OCI-LY7 (cell line): ENCODE measurements around the gene FLVCR2. TPM values are rescaled to one million over a fixed set of nuclear protein-coding genes. Genes with fewer than 3 reads are reported as not detected.

Experiments used
- BruUV-seq: library from RNA; stranded (reverse); fragments of 400-500 nt; replicated peaks from 2 replicates; lab custom pipeline; 2021; lab: Mats Ljungman, UMichigan
- CTCF ChIA-PET: fragments of 300-600 bp; sonication (Branson Sonifier 250); formaldehyde crosslinking; loops from one replicate; lab custom pipeline; 2022; ENCODE audit warnings: antibody characterized with exemption; ENCODE audit not compliant: unreplicated experiment; lab: Charles Lee
- POLR2A ChIA-PET: fragments of 300-600 bp; sonication (Branson Sonifier 250); formaldehyde crosslinking; loops from one replicate; lab custom pipeline; 2022; ENCODE audit warnings: antibody characterized with exemption; lab: Charles Lee
- DNase-seq: peaks from one replicate; pipeline ENCODE4 v3.0.0-alpha.2; 2015; ENCODE audit warnings: low spot score
- H2AFZ ChIP-seq: fragments of 200-600 bp; sonication (generic), shearing (Covaris generic); 2 replicates; pipeline ENCODE4 v1.6.1; 2014; ENCODE audit warnings: mild to moderate bottlenecking, antibody characterized with exemption, low read length, moderate library complexity
- H3K27ac ChIP-seq: fragments of 200-600 bp; sonication (generic); 2 replicates; pipeline ENCODE4 v1.5.1; 2014; ENCODE audit warnings: mixed run types, low read depth, mild to moderate bottlenecking, moderate library complexity, low read length, inconsistent platforms; ENCODE audit not compliant: poor library complexity, severe bottlenecking
- H3K36me3 ChIP-seq: fragments of 200-600 bp; sonication (generic); 2 replicates; pipeline ENCODE4 v1.6.1; 2014; ENCODE audit warnings: mild to moderate bottlenecking, antibody characterized with exemption, low read length, moderate library complexity, mixed read lengths; ENCODE audit not compliant: insufficient read depth
- H3K4me1 ChIP-seq: fragments of 200-600 bp; sonication (generic); 2 replicates; pipeline ENCODE4 v1.5.1; 2014; ENCODE audit warnings: mild to moderate bottlenecking, low read length; ENCODE audit not compliant: insufficient read depth, poor library complexity, severe bottlenecking
- H3K4me2 ChIP-seq: fragments of 200-600 bp; sonication (generic); 2 replicates; pipeline ENCODE4 v1.6.1; 2014; ENCODE audit warnings: mild to moderate bottlenecking, low read length
- H3K4me3 ChIP-seq: fragments of 200-600 bp; sonication (generic); 2 replicates; pipeline ENCODE4 v1.5.1; 2014; ENCODE audit warnings: mild to moderate bottlenecking, low read depth, low read length; ENCODE audit not compliant: poor library complexity, severe bottlenecking
- H3K79me2 ChIP-seq: fragments of 200-600 bp; sonication (generic); 2 replicates; pipeline ENCODE4 v1.6.1; 2016; ENCODE audit warnings: low read depth, mild to moderate bottlenecking, low read length, moderate library complexity, mixed read lengths; ENCODE audit not compliant: insufficient read depth
- H3K9me2 ChIP-seq: fragments of 200-600 bp; sonication (generic); 2 replicates; pipeline ENCODE4 v1.6.1; 2016; ENCODE audit warnings: mild to moderate bottlenecking, low read length, mixed read lengths; ENCODE audit not compliant: insufficient read depth
- H3K9me3 ChIP-seq: fragments of 200-600 bp; sonication (generic); 2 replicates; pipeline ENCODE4 v1.6.1; 2014; ENCODE audit warnings: mild to moderate bottlenecking, mixed run types, low read length, mixed read lengths
- H4K20me1 ChIP-seq: fragments of 200-600 bp; sonication (generic); 2 replicates; pipeline ENCODE4 v1.6.1; 2014; ENCODE audit warnings: mild to moderate bottlenecking, antibody characterized with exemption, low read length, moderate library complexity, mixed read lengths; ENCODE audit not compliant: insufficient read depth
- CTCF ChIP-seq: fragments of 200-600 bp; sonication (generic); conservative IDR thresholded peaks from 2 replicates; pipeline ENCODE4 v1.5.1; 2014; ENCODE audit warnings: mild to moderate bottlenecking, antibody characterized with exemption, low read length, moderate library complexity, mixed read lengths
- EZH2phosphoT487 ChIP-seq: fragments of 200-600 bp; sonication (generic); IDR thresholded peaks from 2 replicates; pipeline ENCODE4 v1.6.1; 2018; ENCODE audit warnings: low read depth, borderline replicate concordance, mild to moderate bottlenecking, mixed run types, antibody characterized with exemption, low read length, moderate library complexity, mixed read lengths
- intact Hi-C: fragments of 100-400 bp; cut with micrococcal nuclease; formaldehyde crosslinking; loops from one replicate; pipeline ENCODE4 v1.10.0; 2022; ENCODE audit not compliant: unreplicated experiment
- total RNA-seq, 2 experiments: library from RNA; depleted of rRNA in 1 of 2; stranded (reverse); fragments of >200 nt in 1 of 2; shearing (Covaris generic) in 1 of 2; gene quantifications; 2 replicates each; pipeline ENCODE4 v1.2.3, GENCODE V29; 2014 to 2022

The FLVCR2 gene
- total RNA-seq, 2 experiments from 2014 or later: not detected

GRCh38 chr14:75631453-75631831 lies 53.0 kb downstream of the FLVCR2 start:
- H3K79me2 ChIP-seq: no peaks in the 10 kb centered on the region
- ChIA-PET CTCF (no interaction called here), POLR2A (no interaction called here)
- no peak for TF ChIP-seq CTCF
- no peak for TF ChIP-seq EZH2phosphoT487
- no peaks in the 10 kb centered on the region for H3K9me3 ChIP-seq
- no peaks in the 10 kb centered on the region for H3K4me1 ChIP-seq
- DNase-seq: no peak
- no peak overlapping the region for H2AFZ ChIP-seq
- no peak overlapping the region for H3K4me3 ChIP-seq
- no peaks in the 10 kb centered on the region for H3K9me2 ChIP-seq
- no peak overlapping the region for H3K4me2 ChIP-seq
- no peaks in the 10 kb centered on the region for H3K36me3 ChIP-seq
- no peaks in the 10 kb centered on the region for H4K20me1 ChIP-seq
- H3K27ac ChIP-seq: no peak overlapping the region
- no TSS peak for BruUV-seq
- intact Hi-C loops: no loop called here

- no peak for TF ChIP-seq CTCF
- no peak for TF ChIP-seq EZH2phosphoT487
- no peak overlapping the region for H3K4me2 ChIP-seq
- no peaks in the 10 kb centered on the region for H3K9me3 ChIP-seq
- H2AFZ ChIP-seq: no peak overlapping the region
- H3K9me2 ChIP-seq: no peaks in the 10 kb centered on the region
- no peak overlapping the region for H3K27ac ChIP-seq
- no peaks in the 10 kb centered on the region for H3K79me2 ChIP-seq
- no peak overlapping the region for H3K4me3 ChIP-seq
- no peaks in the 10 kb centered on the region for H3K36me3 ChIP-seq
- H3K4me1 ChIP-seq: no peaks in the 10 kb centered on the region
- POLR2A ChIA-PET: interaction anchor here (0.9 to 1.0 kb wide), 2 partner anchors 17 to 22 kb away, joined by 3 read pairs; no protein-coding TSS in a partner anchor
- BruUV-seq: no TSS peak
- DNase-seq: no peak
- no peaks in the 10 kb centered on the region for H4K20me1 ChIP-seq
- CTCF ChIA-PET: no interaction called here
- intact Hi-C loops: no loop called here
Measured at GRCh38 chr14:75634848-75635247, 56.4 kb downstream of the FLVCR2 start.

- H3K36me3 ChIP-seq: no peaks in the 10 kb centered on the region
- no peak overlapping the region for H3K4me3 ChIP-seq
- ChIA-PET CTCF (no interaction called here), POLR2A (interaction anchor here (0.6 kb wide), 1 partner anchor 27 kb away, joined by 3 read pairs; no protein-coding TSS in a partner anchor)
- H3K4me2 ChIP-seq: no peak overlapping the region
- no peaks in the 10 kb centered on the region for H3K9me2 ChIP-seq
- intact Hi-C loops: no loop called here
- no peaks in the 10 kb centered on the region for H4K20me1 ChIP-seq
- no peak for DNase-seq
- H3K9me3 ChIP-seq: no peaks in the 10 kb centered on the region
- TF ChIP-seq CTCF (no peak), EZH2phosphoT487 (no peak)
- H3K79me2 ChIP-seq: no peaks in the 10 kb centered on the region
- no TSS peak for BruUV-seq
- no peaks in the 10 kb centered on the region for H3K4me1 ChIP-seq
- H3K27ac ChIP-seq: no peak overlapping the region
- no peak overlapping the region for H2AFZ ChIP-seq
Measured at GRCh38 chr14:75636100-75636692, 57.8 kb downstream of the FLVCR2 start.
